Stimulated activated naive CD8-positive, alpha-beta T cell treated with anti-CD3 and anti-CD28 coated beads, Interleukin-15, Interleukin-2, amounts not matched to agents 100 ng/mL and 50 ng/mL, for 24 hours (primary cell): ENCODE measurements around the gene ADCY3.

Experiments used
- H3K27ac Mint-ChIP-seq: one replicate; pipeline ENCODE4 v1.8.0; 2021; ENCODE audit warnings: mild to moderate bottlenecking, mixed read lengths
- H3K27me3 Mint-ChIP-seq: one replicate; pipeline ENCODE4 v1.8.0; 2021; ENCODE audit warnings: mixed read lengths
- H3K36me3 Mint-ChIP-seq: one replicate; pipeline ENCODE4 v1.8.0; 2021; ENCODE audit warnings: low read depth, mixed read lengths
- H3K4me1 Mint-ChIP-seq: one replicate; pipeline ENCODE4 v1.8.0; 2021; ENCODE audit warnings: low read depth, mixed read lengths
- H3K4me3 Mint-ChIP-seq: one replicate; pipeline ENCODE4 v1.8.0; 2021; ENCODE audit warnings: mild to moderate bottlenecking, mixed read lengths
- H3K9me3 Mint-ChIP-seq: one replicate; pipeline ENCODE4 v1.8.0; 2021; ENCODE audit warnings: mixed read lengths

ADCY3 gene

GRCh38 chr2:24833821-24834732, 86.0 kb downstream of the ADCY3 start:
- no peaks in the 10 kb centered on the region for H3K9me3 Mint-ChIP-seq
- H3K4me3 Mint-ChIP-seq: no peak overlapping the region
- H3K36me3 Mint-ChIP-seq: peaks cover 28% of the 10 kb centered on the region
- H3K4me1 Mint-ChIP-seq: no peaks in the 10 kb centered on the region
- H3K27me3 Mint-ChIP-seq: no peaks in the 10 kb centered on the region
- no peak overlapping the region for H3K27ac Mint-ChIP-seq

- H3K9me3 Mint-ChIP-seq: no peaks in the 10 kb centered on the region
- H3K27ac Mint-ChIP-seq: no peak overlapping the region
- H3K4me1 Mint-ChIP-seq: no peaks in the 10 kb centered on the region
- H3K4me3 Mint-ChIP-seq: no peak overlapping the region
- H3K36me3 Mint-ChIP-seq: peaks cover 26% of the 10 kb centered on the region
- no peaks in the 10 kb centered on the region for H3K27me3 Mint-ChIP-seq
These were observed 86.9 kb downstream of the ADCY3 start for GRCh38 chr2:24832931-24833701.

GRCh38 chr2:24832521-24832920, 87.5 kb downstream of the ADCY3 start:
- no peak overlapping the region for H3K27ac Mint-ChIP-seq

GRCh38 chr2:24832073-24832461, 88.0 kb downstream of the ADCY3 start:
- H3K27ac Mint-ChIP-seq: no peak overlapping the region

More at GRCh38 chr2:24832521-24832920, 87.5 kb downstream of the ADCY3 start:
- Mint-ChIP-seq H3K4me1 (no peaks in the 10 kb centered on the region), H3K4me3 (no peak overlapping the region), H3K9me3 (no peaks in the 10 kb centered on the region), H3K27me3 (no peaks in the 10 kb centered on the region), H3K36me3 (peaks cover 30% of the 10 kb centered on the region)

GRCh38 chr2:24831221-24832072, 88.6 kb downstream of the ADCY3 start:
- H3K36me3 Mint-ChIP-seq: peaks cover 26% of the 10 kb centered on the region
- H3K27ac Mint-ChIP-seq: no peak overlapping the region
- no peaks in the 10 kb centered on the region for H3K9me3 Mint-ChIP-seq
- peaks cover 11% of the 10 kb centered on the region for H3K4me1 Mint-ChIP-seq
- H3K4me3 Mint-ChIP-seq: no peak overlapping the region
- no peaks in the 10 kb centered on the region for H3K27me3 Mint-ChIP-seq

More at GRCh38 chr2:24832073-24832461, 88.0 kb downstream of the ADCY3 start:
- Mint-ChIP-seq H3K4me3 (no peak overlapping the region), H3K4me1 (peaks cover 4% of the 10 kb centered on the region), H3K9me3 (no peaks in the 10 kb centered on the region), H3K36me3 (peaks cover 27% of the 10 kb centered on the region), H3K27me3 (no peaks in the 10 kb centered on the region)

- no peaks in the 10 kb centered on the region for H3K27me3 Mint-ChIP-seq
- H3K36me3 Mint-ChIP-seq: peaks cover 26% of the 10 kb centered on the region
- H3K4me1 Mint-ChIP-seq: peaks cover 17% of the 10 kb centered on the region
- H3K4me3 Mint-ChIP-seq: no peak overlapping the region
- no peaks in the 10 kb centered on the region for H3K9me3 Mint-ChIP-seq
- no peak overlapping the region for H3K27ac Mint-ChIP-seq
These were observed 89.3 kb downstream of the ADCY3 start for GRCh38 chr2:24830786-24831185.

GRCh38 chr2:24830351-24830750, 89.7 kb downstream of the ADCY3 start:
- Mint-ChIP-seq H3K27ac (no peak overlapping the region), H3K4me1 (peaks cover 21% of the 10 kb centered on the region), H3K36me3 (peaks cover 28% of the 10 kb centered on the region), H3K4me3 (no peak overlapping the region), H3K27me3 (no peaks in the 10 kb centered on the region), H3K9me3 (no peaks in the 10 kb centered on the region)

GRCh38 chr2:24828238-24828996, 91.6 kb downstream of the ADCY3 start:
- Mint-ChIP-seq H3K4me3 (no peak overlapping the region), H3K4me1 (peaks cover 21% of the 10 kb centered on the region), H3K36me3 (peaks cover 35% of the 10 kb centered on the region), H3K27ac (no peak overlapping the region), H3K9me3 (no peaks in the 10 kb centered on the region), H3K27me3 (no peaks in the 10 kb centered on the region)

GRCh38 chr2:24827321-24828237, 92.5 kb downstream of the ADCY3 start:
- H3K4me3 Mint-ChIP-seq: no peak overlapping the region
- H3K27me3 Mint-ChIP-seq: no peaks in the 10 kb centered on the region
- H3K36me3 Mint-ChIP-seq: peaks cover 43% of the 10 kb centered on the region
- H3K4me1 Mint-ChIP-seq: peaks cover 21% of the 10 kb centered on the region
- H3K27ac Mint-ChIP-seq: no peak overlapping the region
- no peaks in the 10 kb centered on the region for H3K9me3 Mint-ChIP-seq

GRCh38 chr2:24826773-24827145, 93.3 kb downstream of the ADCY3 start:
- peaks cover 49% of the 10 kb centered on the region for H3K36me3 Mint-ChIP-seq
- H3K4me1 Mint-ChIP-seq: peaks cover 21% of the 10 kb centered on the region
- H3K4me3 Mint-ChIP-seq: no peak overlapping the region
- no peaks in the 10 kb centered on the region for H3K27me3 Mint-ChIP-seq
- H3K9me3 Mint-ChIP-seq: no peaks in the 10 kb centered on the region
- no peak overlapping the region for H3K27ac Mint-ChIP-seq

GRCh38 chr2:24825883-24826772, 93.9 kb downstream of the ADCY3 start:
- no peak overlapping the region for H3K4me3 Mint-ChIP-seq
- H3K27me3 Mint-ChIP-seq: no peaks in the 10 kb centered on the region
- H3K9me3 Mint-ChIP-seq: no peaks in the 10 kb centered on the region
- H3K4me1 Mint-ChIP-seq: peaks cover 21% of the 10 kb centered on the region
- peak overlapping the region; percentile 70 for H3K27ac Mint-ChIP-seq
- H3K36me3 Mint-ChIP-seq: peaks cover 56% of the 10 kb centered on the region

GRCh38 chr2:24824966-24825882, 94.8 kb downstream of the ADCY3 start:
- Mint-ChIP-seq H3K9me3 (no peaks in the 10 kb centered on the region), H3K4me1 (peaks cover 21% of the 10 kb centered on the region), H3K27me3 (no peaks in the 10 kb centered on the region), H3K27ac (peak overlapping the region; percentile 26), H3K4me3 (no peak overlapping the region), H3K36me3 (peaks cover 62% of the 10 kb centered on the region)
